ENCODE measurements around the gene ISG20.

The ISG20 gene

GRCh38 chr15:88688394-88688933, 49.6 kb downstream of the ISG20 start:
- DNase-seq, result no peak
- H3K9me3 ChIP-seq (ENCODE audit: severe bottlenecking), result peaks cover 9% of the 10 kb centered on the region
- TF ChIP-seq, protein P1, sequence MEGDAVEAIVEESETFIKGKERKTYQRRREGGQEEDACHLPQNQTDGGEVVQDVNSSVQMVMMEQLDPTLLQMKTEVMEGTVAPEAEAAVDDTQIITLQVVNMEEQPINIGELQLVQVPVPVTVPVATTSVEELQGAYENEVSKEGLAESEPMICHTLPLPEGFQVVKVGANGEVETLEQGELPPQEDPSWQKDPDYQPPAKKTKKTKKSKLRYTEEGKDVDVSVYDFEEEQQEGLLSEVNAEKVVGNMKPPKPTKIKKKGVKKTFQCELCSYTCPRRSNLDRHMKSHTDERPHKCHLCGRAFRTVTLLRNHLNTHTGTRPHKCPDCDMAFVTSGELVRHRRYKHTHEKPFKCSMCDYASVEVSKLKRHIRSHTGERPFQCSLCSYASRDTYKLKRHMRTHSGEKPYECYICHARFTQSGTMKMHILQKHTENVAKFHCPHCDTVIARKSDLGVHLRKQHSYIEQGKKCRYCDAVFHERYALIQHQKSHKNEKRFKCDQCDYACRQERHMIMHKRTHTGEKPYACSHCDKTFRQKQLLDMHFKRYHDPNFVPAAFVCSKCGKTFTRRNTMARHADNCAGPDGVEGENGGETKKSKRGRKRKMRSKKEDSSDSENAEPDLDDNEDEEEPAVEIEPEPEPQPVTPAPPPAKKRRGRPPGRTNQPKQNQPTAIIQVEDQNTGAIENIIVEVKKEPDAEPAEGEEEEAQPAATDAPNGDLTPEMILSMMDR (IDR thresholded peaks at IDR 0.05; ENCODE audit: low read depth, low read length), result no peak
- no peaks in the 10 kb centered on the region for H3K36me3 ChIP-seq
- H3K4me3 ChIP-seq (ENCODE audit: low read depth, low read length), result no peak overlapping the region
- no peak overlapping the region for H3K27ac ChIP-seq
- H3K27me3 ChIP-seq (ENCODE audit: insufficient read depth, low read depth, severe bottlenecking), result no peaks in the 10 kb centered on the region

GRCh38 chr15:88690331-88690730, 51.5 kb downstream of the ISG20 start:
- Histone ChIP-seq H3K36me3 (no peaks in the 10 kb centered on the region), H3K4me3 (ENCODE audit: low read depth, low read length) (no peak overlapping the region), H3K27ac (no peak overlapping the region), H3K27me3 (ENCODE audit: insufficient read depth, low read depth, severe bottlenecking) (no peaks in the 10 kb centered on the region), H3K9me3 (ENCODE audit: severe bottlenecking) (peaks cover 9% of the 10 kb centered on the region)
- no peak for DNase-seq
- TF ChIP-seq, protein P1 (IDR thresholded peaks at IDR 0.05; ENCODE audit: low read depth, low read length), result no peak

DNA sequence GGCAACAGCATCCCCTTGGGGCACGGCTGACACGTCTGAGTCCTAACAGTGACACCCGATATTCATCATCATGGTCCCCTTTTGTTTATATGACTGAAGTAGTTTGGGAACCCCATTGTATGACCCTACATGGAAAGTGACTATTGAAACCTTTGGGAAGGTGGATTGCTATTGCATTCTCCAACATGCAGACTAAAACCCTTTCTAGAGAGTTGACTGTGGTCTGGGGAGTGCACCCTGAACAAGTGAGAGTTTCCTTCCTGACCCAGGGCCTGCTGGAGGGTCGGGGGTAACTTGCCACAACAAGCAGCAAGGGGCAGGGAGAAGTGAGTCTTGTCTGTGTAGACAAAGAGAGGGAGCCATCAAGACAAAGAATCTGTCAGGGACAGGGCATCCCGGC, 54.4 kb downstream of the ISG20 start:
- TF ChIP-seq, protein P1 (IDR thresholded peaks at IDR 0.05; ENCODE audit: low read depth, low read length), result no peak
- H3K36me3 ChIP-seq, result no peaks in the 10 kb centered on the region
- DNase-seq, result no peak

GRCh38 chr15:88695101-88695500, 56.3 kb downstream of the ISG20 start:
- H3K4me3 ChIP-seq (ENCODE audit: low read depth, low read length), result no peak overlapping the region
- TF ChIP-seq, protein P1 (IDR thresholded peaks at IDR 0.05; ENCODE audit: low read depth, low read length), result no peak
- H3K27me3 ChIP-seq (ENCODE audit: insufficient read depth, low read depth, severe bottlenecking), result no peaks in the 10 kb centered on the region

More for the DNA sequence above, 54.4 kb downstream of the ISG20 start:
- Histone ChIP-seq H3K4me3 (ENCODE audit: low read depth, low read length) (no peak overlapping the region), H3K27me3 (ENCODE audit: insufficient read depth, low read depth, severe bottlenecking) (no peaks in the 10 kb centered on the region), H3K27ac (no peak overlapping the region), H3K9me3 (ENCODE audit: severe bottlenecking) (peaks cover 7% of the 10 kb centered on the region)

DNA sequence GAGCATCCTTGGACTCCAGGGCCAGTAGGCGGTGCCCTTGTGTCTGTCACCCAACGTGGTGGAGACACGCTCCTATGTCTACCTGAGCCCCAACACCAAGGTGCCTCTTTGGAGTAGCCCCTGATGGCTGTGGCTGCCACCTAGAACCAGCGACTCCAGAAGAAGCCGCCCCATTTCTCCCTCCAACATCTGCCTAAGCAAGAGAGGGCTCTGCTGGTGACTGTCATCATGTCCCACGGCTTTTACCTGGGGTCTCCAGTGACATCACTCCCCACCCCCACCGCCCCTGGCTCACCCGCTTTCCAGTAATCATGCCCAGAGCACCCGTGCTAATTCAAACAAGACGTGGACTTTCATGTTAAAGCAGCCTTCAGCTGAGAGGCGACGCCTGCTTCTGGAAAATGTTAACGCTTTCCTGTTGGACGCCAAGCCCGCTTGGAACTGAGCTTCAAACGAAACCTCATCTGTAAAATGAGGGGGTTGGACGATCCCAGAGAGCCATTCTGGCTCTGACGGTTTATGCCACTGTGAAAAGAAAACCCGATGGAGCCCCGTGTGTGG, 57.0 kb downstream of the ISG20 start:
- TF ChIP-seq, protein P1 (IDR thresholded peaks at IDR 0.05; ENCODE audit: low read depth, low read length), result no peak
- Histone ChIP-seq H3K4me3 (ENCODE audit: low read depth, low read length) (no peak overlapping the region), H3K36me3 (no peaks in the 10 kb centered on the region), H3K27ac (no peak overlapping the region), H3K27me3 (ENCODE audit: insufficient read depth, low read depth, severe bottlenecking) (no peaks in the 10 kb centered on the region), H3K9me3 (ENCODE audit: severe bottlenecking) (peaks cover 4% of the 10 kb centered on the region)
- no peak for DNase-seq

More at GRCh38 chr15:88695101-88695500, 56.3 kb downstream of the ISG20 start:
- Histone ChIP-seq H3K27ac (no peak overlapping the region), H3K9me3 (ENCODE audit: severe bottlenecking) (peaks cover 4% of the 10 kb centered on the region), H3K36me3 (no peaks in the 10 kb centered on the region)
- DNase-seq, result no peak

- no peak for DNase-seq
- H3K4me3 ChIP-seq (ENCODE audit: low read depth, low read length), result no peak overlapping the region
- H3K27ac ChIP-seq, result no peak overlapping the region
- H3K9me3 ChIP-seq (ENCODE audit: severe bottlenecking), result peaks cover 4% of the 10 kb centered on the region
- no peaks in the 10 kb centered on the region for H3K27me3 ChIP-seq (ENCODE audit: insufficient read depth, low read depth, severe bottlenecking)
- no peaks in the 10 kb centered on the region for H3K36me3 ChIP-seq
- TF ChIP-seq, protein P1 (IDR thresholded peaks at IDR 0.05; ENCODE audit: low read depth, low read length), result no peak
These were observed 57.4 kb downstream of the ISG20 start for GRCh38 chr15:88696254-88696653.

Measured in WERI-Rb-1 (cell line).